Activated CD4-positive, alpha-beta T cell treated with anti-CD3 and anti-CD28 coated beads for 36 hours (primary cell): Measurements from ENCODE around the gene CCDC97. TPM values are rescaled to one million over a fixed set of nuclear protein-coding genes. Genes with fewer than 3 reads are reported as not detected.

Experiments used
- ATAC-seq: fragments of 200-7000 bp; cut with Tn5 transposase; one replicate; pipeline ENCODE4 v1.10.0; 2021; ENCODE audit warnings: mild to moderate bottlenecking, moderate library complexity
- CTCF ChIA-PET: fragments of 350-600 bp; sonication (Branson Sonifier 250); formaldehyde crosslinking; loops from one replicate; lab custom pipeline; 2021; ENCODE audit warnings: antibody characterized with exemption; lab: Charles Lee
- POLR2A ChIA-PET: fragments of 350-600 bp; sonication (Branson Sonifier 250); formaldehyde crosslinking; loops from one replicate; lab custom pipeline; 2021; ENCODE audit warnings: antibody characterized with exemption, inconsistent platforms; lab: Charles Lee
- DNase-seq: peaks from one replicate; pipeline ENCODE4 v3.0.0-alpha.2; 2020
- H3K27ac Mint-ChIP-seq: one replicate; pipeline ENCODE4 v1.8.0; 2021; ENCODE audit warnings: mixed read lengths
- H3K27me3 Mint-ChIP-seq: one replicate; pipeline ENCODE4 v1.8.0; 2021; ENCODE audit warnings: mixed read lengths
- H3K36me3 Mint-ChIP-seq: one replicate; pipeline ENCODE4 v1.8.0; 2021; ENCODE audit warnings: low read depth, mixed read lengths
- H3K4me1 Mint-ChIP-seq: one replicate; pipeline ENCODE4 v1.8.0; 2021; ENCODE audit warnings: mixed read lengths
- H3K4me3 Mint-ChIP-seq: one replicate; pipeline ENCODE4 v1.8.0; 2021; ENCODE audit warnings: mild to moderate bottlenecking, moderate library complexity, mixed read lengths
- H3K9me3 Mint-ChIP-seq: one replicate; pipeline ENCODE4 v1.8.0; 2021; ENCODE audit warnings: low read depth, mixed read lengths
- intact Hi-C, 2 experiments: fragments of 100-400 bp; cut with DNase I in 1 of 2; cut with micrococcal nuclease in 1 of 2; formaldehyde crosslinking; loops; one replicate each; pipeline versions ENCODE4 v1.14.2 to v1.15.1; 2022 to 2024; cut with DNase I, micrococcal nuclease
- total RNA-seq, 2 experiments: library from RNA; stranded (reverse); gene quantifications; one replicate each; pipeline ENCODE4 v1.2.3, GENCODE V29; 2021

Gene CCDC97
- total RNA-seq, 2 experiments from 2014 or later: 21.2 to 21.4 TPM

DNA sequence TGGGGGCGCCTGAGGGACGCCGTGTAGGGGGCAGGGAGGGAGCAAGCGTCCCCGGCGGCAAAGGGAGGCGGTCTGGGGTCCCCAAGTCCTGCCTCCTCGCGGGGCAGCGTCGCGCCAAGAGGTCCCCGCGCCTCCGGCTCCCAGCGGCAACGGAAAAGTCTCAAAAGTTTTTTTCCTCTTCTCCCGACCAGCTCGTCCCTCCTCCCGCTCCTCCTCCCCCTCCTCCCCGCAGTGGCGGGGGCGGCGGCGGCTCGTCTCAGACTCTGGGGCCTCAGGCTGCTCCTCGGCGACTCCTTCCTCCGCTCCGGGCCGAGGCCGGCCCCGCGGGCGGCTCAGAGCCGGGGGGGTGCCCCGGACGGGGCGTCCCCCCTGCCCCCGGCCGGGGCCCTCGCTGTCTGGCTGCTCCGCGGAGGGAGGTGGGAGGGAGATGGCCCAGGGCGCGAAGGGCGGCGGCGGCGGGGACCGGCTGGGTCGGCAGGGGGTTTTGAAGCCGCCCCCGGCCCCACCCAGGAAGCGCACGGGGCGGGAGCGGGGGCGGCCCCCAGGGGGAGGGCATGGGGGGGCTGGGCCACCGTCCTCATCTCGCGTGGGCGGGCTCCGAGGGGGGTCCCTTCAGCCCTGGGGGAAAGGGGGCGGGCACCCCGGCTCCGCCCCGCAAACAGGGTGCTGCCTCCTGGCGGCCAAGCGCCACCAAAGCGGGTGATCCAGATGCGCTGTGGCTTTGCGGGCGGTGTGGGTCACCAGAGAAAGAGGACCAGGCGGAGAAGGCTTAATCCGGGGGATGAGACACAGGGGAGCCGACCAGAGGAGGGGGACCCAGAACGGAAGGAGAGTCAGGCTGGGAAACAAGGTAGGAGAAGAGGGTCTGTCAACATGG, 43.7 kb downstream of the CCDC97 start, which contains the start of gene TGFB1:
Gene TGFB1 (minus strand): TSS at position 457 of the 877 bp plus-strand sequence. CDS start 878 bp downstream, outside the sequence.
- H3K27ac Mint-ChIP-seq: peak within 1 kb of the TSS; percentile 97

DNA sequence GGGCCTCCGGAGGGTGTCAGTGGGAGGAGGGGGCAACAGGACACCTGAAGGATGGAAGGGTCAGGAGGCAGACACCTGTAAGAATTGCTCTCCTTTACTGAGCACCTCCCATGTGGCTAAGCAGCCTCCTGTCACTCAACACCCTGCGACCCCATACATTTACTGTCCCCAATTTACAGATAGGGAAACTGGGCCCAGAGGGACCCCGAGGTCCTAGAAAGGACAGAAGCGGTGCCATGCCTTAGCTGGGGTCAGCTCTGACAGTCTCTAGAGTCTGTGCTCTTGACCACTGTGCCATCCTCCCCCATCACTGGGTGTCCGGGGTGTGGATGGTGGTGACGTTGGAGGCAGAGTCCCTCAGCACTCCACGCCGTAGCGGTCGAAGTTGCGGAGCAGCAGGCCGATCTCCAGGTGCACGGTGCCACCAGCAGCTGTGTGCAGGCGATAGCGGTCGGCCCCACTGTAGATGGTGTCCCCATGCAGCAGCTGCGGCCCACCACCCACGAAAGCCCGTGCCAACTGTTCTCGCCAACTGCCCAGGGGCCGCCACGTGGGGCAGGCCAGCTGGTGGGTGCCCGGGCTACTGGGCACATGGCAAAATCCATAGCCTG, 44.5 kb downstream of the CCDC97 start:
- DNase-seq (no peak), ATAC-seq (no peak)
- POLR2A ChIA-PET: no interaction called here
- peak overlapping the region; percentile 96 for H3K4me3 Mint-ChIP-seq
- peak overlapping the region; percentile 83 for H3K27ac Mint-ChIP-seq
- intact Hi-C loops: loop anchor here (1.0 to 5.0 kb wide), 6 partner anchors 9 to 737 kb away; partner anchors contain the start of genes ACTMAP (in 1 of the 2), ARHGEF1 (in 1 of the 2), RPS19 (in 1 of the 2) and SNRPA (in 1 of the 2)
- no peaks in the 10 kb centered on the region for H3K9me3 Mint-ChIP-seq
- H3K36me3 Mint-ChIP-seq: peaks cover 20% of the 10 kb centered on the region
- CTCF ChIA-PET: interaction anchor here (1.2 to 2.9 kb wide), 2 partner anchors 10 to 214 kb away, joined by 4 to 24 read pairs; partner anchors contain the start of gene B9D2
- no peaks in the 10 kb centered on the region for H3K27me3 Mint-ChIP-seq
- peaks cover 57% of the 10 kb centered on the region for H3K4me1 Mint-ChIP-seq

More for the DNA sequence above, 43.7 kb downstream of the CCDC97 start, which contains the start of gene TGFB1:
- H3K4me3 Mint-ChIP-seq: peak within 1 kb of the TSS; percentile 96
- H3K4me1 Mint-ChIP-seq: peaks cover 58% of the 10 kb centered on the region
- ATAC-seq: peak; percentile 45
- DNase-seq: peak; percentile 96
- intact Hi-C loops: loop anchor here (1.0 to 5.0 kb wide), 9 partner anchors 10 to 736 kb away; partner anchors contain the start of genes ACTMAP (in 1 of the 2), ARHGEF1 (in 1 of the 2), HNRNPUL1 (in 1 of the 2) and RPS19 (in 1 of the 2)
- CTCF ChIA-PET: interaction anchor here (0.6 to 2.9 kb wide), 4 partner anchors 10 to 86 kb away, joined by 3 to 24 read pairs (median 11); partner anchors contain the start of genes B9D2 and DMAC2
- no peaks in the 10 kb centered on the region for H3K27me3 Mint-ChIP-seq
- no peaks in the 10 kb centered on the region for H3K9me3 Mint-ChIP-seq
- POLR2A ChIA-PET: interaction anchor here (2.0 to 3.0 kb wide), 3 partner anchors 10 to 91 kb away, joined by 16 to 20 read pairs (median 17); partner anchors contain the start of genes B9D2 and HNRNPUL1
- peaks cover 27% of the 10 kb centered on the region for H3K36me3 Mint-ChIP-seq

DNA sequence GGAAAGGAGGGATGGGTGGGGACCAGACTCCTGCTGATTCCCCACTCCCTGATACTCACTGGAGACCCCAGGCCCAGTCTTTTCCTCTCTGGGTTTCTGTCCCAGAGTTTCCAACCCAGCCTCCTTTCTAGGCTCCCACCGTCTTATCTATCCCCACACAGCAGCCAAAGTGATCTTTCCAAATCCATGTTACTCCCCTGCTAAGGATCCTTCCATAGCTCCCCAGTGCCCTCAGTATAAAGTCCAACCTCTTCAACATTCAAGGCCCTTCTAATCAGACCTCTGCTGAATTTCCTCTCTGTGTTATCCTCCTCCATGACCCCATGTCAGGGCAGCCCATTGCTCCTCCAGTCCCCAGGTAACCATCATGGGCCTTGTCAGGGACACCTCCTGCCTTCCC, 45.1 kb downstream of the CCDC97 start:
- POLR2A ChIA-PET: interaction anchor here (0.6 kb wide), 1 partner anchor 58 kb away, joined by 3 read pairs; no protein-coding TSS in a partner anchor
- Mint-ChIP-seq H3K4me3 (peak overlapping the region; percentile 41), H3K4me1 (peaks cover 55% of the 10 kb centered on the region)

DNA sequence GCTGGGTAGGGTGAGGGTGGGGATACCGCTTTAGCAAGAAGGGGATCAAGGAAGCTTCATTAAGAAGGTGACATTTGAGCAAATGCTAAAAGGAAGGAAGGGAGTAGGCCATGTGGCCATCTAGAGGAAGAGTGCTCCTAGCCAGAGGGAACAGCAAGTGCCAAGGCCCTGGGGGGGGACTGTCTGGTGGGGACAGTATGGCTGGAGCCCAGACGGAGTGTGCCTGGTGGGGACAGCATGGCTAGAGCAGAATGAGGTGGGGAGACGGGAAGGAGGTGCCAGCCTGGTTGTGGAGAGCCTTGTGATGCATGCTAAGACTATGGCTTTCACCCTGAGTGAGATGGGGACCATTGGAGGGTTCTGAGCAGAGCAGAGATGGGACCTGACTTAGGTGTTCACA, 45.8 kb downstream of the CCDC97 start:
- ATAC-seq: no peak
- Mint-ChIP-seq H3K4me3 (peak overlapping the region; percentile 44), H3K9me3 (no peaks in the 10 kb centered on the region), H3K36me3 (peaks cover 12% of the 10 kb centered on the region), H3K4me1 (peaks cover 53% of the 10 kb centered on the region), H3K27me3 (no peaks in the 10 kb centered on the region), H3K27ac (peak overlapping the region; percentile 98)
- CTCF ChIA-PET: interaction anchor here (1.2 to 2.9 kb wide), 2 partner anchors 8 to 213 kb away, joined by 4 to 24 read pairs; partner anchors contain the start of gene B9D2
- intact Hi-C loops: loop anchor here in 1 of 2 experiments (2.0 kb wide), 1 partner anchor 605 kb away; the partner anchor contains the start of genes ACTMAP and SNRPA
- POLR2A ChIA-PET: no interaction called here
- no peak for DNase-seq

More for the DNA sequence above, 45.1 kb downstream of the CCDC97 start:
- intact Hi-C loops: loop anchor here in 1 of 2 experiments (2.0 kb wide), 1 partner anchor 604 kb away; the partner anchor contains the start of genes ACTMAP and SNRPA
- Mint-ChIP-seq H3K9me3 (no peaks in the 10 kb centered on the region), H3K27ac (peak overlapping the region; percentile 98), H3K27me3 (no peaks in the 10 kb centered on the region), H3K36me3 (peaks cover 14% of the 10 kb centered on the region)
- DNase-seq (no peak), ATAC-seq (no peak)
- CTCF ChIA-PET: interaction anchor here (0.6 to 2.9 kb wide), 3 partner anchors 9 to 303 kb away, joined by 3 to 24 read pairs (median 4); partner anchors contain the start of gene B9D2

DNA sequence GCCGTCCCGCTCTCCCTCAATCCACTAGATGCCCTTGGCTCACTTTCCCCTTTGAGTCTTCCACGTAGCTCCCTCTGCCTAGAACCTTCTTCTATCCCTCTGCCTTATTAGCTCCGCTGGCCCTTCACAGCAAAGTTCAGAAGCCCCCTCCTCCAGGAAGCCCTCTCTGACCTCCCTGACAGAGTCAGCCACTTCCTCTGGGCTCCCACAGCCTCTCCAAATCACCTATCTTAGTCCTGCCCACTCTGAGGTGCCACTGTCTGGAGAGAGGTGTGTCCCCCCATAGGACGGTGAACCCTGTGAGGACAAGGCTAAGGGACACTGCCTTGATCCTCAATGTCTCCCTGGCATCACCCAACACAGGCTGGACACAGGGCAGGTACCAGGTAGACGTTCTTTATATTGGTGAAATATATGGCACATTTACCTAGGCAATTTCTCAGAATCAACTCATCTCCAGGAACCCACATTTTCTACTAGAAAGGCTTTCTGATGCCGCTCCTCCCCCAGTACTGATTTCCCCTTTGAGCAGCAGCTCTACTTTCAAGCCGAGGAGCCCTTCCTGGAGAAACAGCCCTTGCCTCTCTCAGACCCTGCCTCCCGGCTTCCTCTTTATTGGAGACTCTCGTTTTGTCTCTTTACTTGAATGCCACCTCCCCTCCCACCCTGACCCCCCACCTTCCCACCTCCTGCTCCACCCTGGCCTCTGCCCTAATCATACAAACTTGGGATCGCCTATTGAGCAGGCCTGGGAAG, 47.2 kb downstream of the CCDC97 start:
- CTCF ChIA-PET: interaction anchor here (0.6 kb wide), 1 partner anchor 10 kb away, joined by 3 read pairs; no protein-coding TSS in a partner anchor
- peak overlapping the region; percentile 44 for H3K4me3 Mint-ChIP-seq
- intact Hi-C loops: no loop called here
- H3K36me3 Mint-ChIP-seq: peaks cover 5% of the 10 kb centered on the region
- POLR2A ChIA-PET: interaction anchor here (0.5 kb wide), 1 partner anchor 192 kb away, joined by 6 read pairs; no protein-coding TSS in a partner anchor
- H3K27ac Mint-ChIP-seq: peak overlapping the region; percentile 98
- H3K9me3 Mint-ChIP-seq: no peaks in the 10 kb centered on the region
- no peaks in the 10 kb centered on the region for H3K27me3 Mint-ChIP-seq
- peak; percentile 55 for DNase-seq
- peak; percentile 9 for ATAC-seq
- peaks cover 50% of the 10 kb centered on the region for H3K4me1 Mint-ChIP-seq

DNA sequence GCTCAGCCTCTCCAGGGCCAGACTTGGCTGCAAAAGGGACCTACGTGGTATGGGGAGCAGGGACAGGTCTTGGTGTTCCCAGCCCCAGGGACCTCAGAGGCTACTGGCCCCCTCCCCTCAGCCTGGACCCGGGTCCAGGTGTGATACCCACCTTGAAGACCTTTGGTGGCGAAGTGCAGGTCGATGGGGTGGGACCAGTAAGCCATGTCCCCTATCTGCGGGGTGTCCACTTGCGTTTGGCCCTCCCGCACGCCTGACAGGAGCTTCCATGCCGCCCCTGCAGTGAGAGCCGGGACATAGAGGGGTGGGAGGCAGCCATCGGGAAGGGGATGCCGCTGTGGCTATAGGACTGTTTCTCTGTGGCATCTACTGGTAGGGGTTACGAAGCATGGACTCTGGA, 47.8 kb downstream of the CCDC97 start:
- Mint-ChIP-seq H3K36me3 (peaks cover 5% of the 10 kb centered on the region), H3K27ac (peak overlapping the region; percentile 98), H3K27me3 (no peaks in the 10 kb centered on the region), H3K4me1 (peaks cover 53% of the 10 kb centered on the region), H3K4me3 (no peak overlapping the region), H3K9me3 (no peaks in the 10 kb centered on the region)
- ATAC-seq: no peak
- intact Hi-C loops: no loop called here
- ChIA-PET CTCF (interaction anchor here (0.6 kb wide), 1 partner anchor 91 kb away, joined by 3 read pairs; no protein-coding TSS in a partner anchor), POLR2A (no interaction called here)
- no peak for DNase-seq

DNA sequence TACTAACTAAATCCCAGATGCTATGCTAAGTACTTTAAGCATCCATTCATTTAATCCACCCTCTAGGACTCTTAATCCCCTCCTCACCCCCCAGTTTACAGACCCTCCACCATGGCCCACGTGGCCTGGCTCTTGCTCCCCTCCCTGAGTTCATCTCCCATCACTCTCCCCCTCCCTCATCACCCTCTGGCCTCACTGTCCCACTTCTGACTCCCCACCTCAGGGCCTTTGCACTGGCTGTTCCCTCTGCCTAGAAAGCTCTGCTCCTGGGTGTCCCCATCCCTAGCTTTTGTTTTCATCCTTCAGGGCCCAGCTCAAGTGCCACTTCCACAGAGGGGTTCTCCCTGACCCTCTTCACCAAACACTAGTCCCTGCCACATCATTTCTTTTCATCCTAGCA, 49.8 kb downstream of the CCDC97 start:
- POLR2A ChIA-PET: interaction anchor here (0.6 kb wide), 1 partner anchor 23 kb away, joined by 3 read pairs; no protein-coding TSS in a partner anchor
- no peaks in the 10 kb centered on the region for H3K27me3 Mint-ChIP-seq
- no peak for DNase-seq
- CTCF ChIA-PET: interaction anchor here (0.7 kb wide), 1 partner anchor 8 kb away, joined by 5 read pairs; no protein-coding TSS in a partner anchor
- H3K36me3 Mint-ChIP-seq: peaks cover 5% of the 10 kb centered on the region
- H3K9me3 Mint-ChIP-seq: no peaks in the 10 kb centered on the region
- H3K27ac Mint-ChIP-seq: peak overlapping the region; percentile 57
- intact Hi-C loops: no loop called here
- H3K4me3 Mint-ChIP-seq: no peak overlapping the region
- no peak for ATAC-seq
- H3K4me1 Mint-ChIP-seq: peaks cover 60% of the 10 kb centered on the region

DNA sequence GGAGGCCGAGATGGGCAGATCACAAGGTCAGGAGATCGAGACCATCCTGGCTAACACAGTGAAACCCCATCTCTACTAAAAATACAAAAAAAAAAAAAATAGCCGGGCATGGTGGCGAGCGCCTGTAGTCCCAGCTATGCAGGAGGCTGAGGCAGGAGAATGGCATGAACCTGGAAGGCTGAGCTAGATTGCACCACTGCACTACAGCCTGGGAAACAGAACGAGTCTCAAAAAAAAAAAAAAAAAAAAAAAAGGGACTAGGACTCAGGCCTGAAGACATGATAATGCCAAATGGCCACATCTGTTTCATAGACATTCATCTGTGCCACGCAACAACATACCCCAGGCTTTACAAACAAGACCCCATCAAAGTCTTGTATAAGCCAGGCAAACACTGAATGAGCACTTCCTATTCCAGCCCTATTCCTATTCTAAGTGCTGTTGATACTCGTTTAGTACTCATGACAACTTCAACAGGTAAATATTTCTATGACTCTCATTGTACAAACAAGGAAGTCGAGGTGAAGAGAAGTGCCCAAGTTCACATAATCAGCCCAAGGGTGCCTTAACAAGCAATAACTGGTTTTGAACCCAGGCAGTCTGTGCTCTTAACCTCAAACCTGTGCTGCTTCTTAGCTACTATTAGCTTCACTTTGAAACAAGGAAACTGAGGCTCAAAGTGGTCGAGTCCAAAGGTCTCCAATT, 52.3 kb downstream of the CCDC97 start:
- H3K27me3 Mint-ChIP-seq: no peaks in the 10 kb centered on the region
- no peak overlapping the region for H3K27ac Mint-ChIP-seq
- DNase-seq (no peak), ATAC-seq (no peak)
- no peak overlapping the region for H3K4me3 Mint-ChIP-seq
- peaks cover 2% of the 10 kb centered on the region for H3K36me3 Mint-ChIP-seq
- ChIA-PET CTCF (interaction anchor here (1.9 to 2.9 kb wide), 2 partner anchors 10 to 78 kb away, joined by 8 to 19 read pairs; partner anchors contain the start of genes DMAC2 and TGFB1), POLR2A (interaction anchor here (3.1 kb wide), 1 partner anchor 99 kb away, joined by 20 read pairs; the partner anchor contains the start of gene HNRNPUL1)
- H3K4me1 Mint-ChIP-seq: peaks cover 41% of the 10 kb centered on the region
- H3K9me3 Mint-ChIP-seq: no peaks in the 10 kb centered on the region
- intact Hi-C loops: no loop called here

DNA sequence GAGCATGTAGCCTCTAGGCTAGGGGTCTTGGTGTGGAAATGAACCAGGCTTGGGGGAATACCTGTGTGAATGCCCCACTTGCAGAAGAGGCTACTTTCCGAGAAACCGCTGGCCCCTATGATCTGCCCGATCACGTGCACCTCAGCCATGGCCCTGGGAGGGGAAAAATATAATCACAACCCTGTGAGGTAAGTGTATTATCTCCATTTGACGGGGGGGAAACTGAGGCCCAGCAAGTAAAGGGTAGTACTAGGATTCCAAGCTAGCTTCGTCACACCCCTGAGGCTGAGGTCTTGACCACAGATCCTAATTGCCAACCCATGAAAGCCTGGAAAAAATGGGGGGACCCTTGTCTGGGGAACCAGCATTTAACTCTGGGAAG, 53.4 kb downstream of the CCDC97 start:
- DNase-seq: no peak
- peak overlapping the region; percentile 98 for H3K27ac Mint-ChIP-seq
- ATAC-seq: no peak
- H3K36me3 Mint-ChIP-seq: peaks cover 2% of the 10 kb centered on the region
- CTCF ChIA-PET: interaction anchor here (0.9 to 2.9 kb wide), 11 partner anchors 8 to 234 kb away, joined by 3 to 24 read pairs (median 5); partner anchors contain the start of genes DMAC2 and TGFB1
- no peaks in the 10 kb centered on the region for H3K9me3 Mint-ChIP-seq
- H3K27me3 Mint-ChIP-seq: no peaks in the 10 kb centered on the region
- peak overlapping the region; percentile 92 for H3K4me3 Mint-ChIP-seq
- peaks cover 34% of the 10 kb centered on the region for H3K4me1 Mint-ChIP-seq
- intact Hi-C loops: loop anchor here in 1 of 2 experiments (1.0 kb wide), 1 partner anchor 9 kb away; no protein-coding TSS in a partner anchor
- POLR2A ChIA-PET: interaction anchor here (0.7 to 3.1 kb wide), 5 partner anchors 10 to 100 kb away, joined by 5 to 20 read pairs (median 8); partner anchors contain the start of genes DMAC2, HNRNPUL1, TGFB1 and TMEM91
